DOHH2 (cell line): ENCODE results near the gene FBXO28.

Experiments
- EZH2phosphoT487 ChIP-seq: fragments of 200-600 bp; sonication (generic); IDR thresholded peaks from 2 replicates; pipeline ENCODE4 v1.6.1; 2017; ENCODE audit warnings: borderline replicate concordance, mild to moderate bottlenecking, antibody characterized with exemption, low read length, moderate library complexity, mixed read lengths
- TF ChIP-seq, protein P1 (sequence below): fragments of 200-600 bp; sonication (generic); IDR thresholded peaks from one replicate; pipeline ENCODE4 v1.5.1; 2014; ENCODE audit warnings: antibody characterized with exemption, mild to moderate bottlenecking, low read depth, low read length; ENCODE audit not compliant: poor library complexity, severe bottlenecking

DNA sequence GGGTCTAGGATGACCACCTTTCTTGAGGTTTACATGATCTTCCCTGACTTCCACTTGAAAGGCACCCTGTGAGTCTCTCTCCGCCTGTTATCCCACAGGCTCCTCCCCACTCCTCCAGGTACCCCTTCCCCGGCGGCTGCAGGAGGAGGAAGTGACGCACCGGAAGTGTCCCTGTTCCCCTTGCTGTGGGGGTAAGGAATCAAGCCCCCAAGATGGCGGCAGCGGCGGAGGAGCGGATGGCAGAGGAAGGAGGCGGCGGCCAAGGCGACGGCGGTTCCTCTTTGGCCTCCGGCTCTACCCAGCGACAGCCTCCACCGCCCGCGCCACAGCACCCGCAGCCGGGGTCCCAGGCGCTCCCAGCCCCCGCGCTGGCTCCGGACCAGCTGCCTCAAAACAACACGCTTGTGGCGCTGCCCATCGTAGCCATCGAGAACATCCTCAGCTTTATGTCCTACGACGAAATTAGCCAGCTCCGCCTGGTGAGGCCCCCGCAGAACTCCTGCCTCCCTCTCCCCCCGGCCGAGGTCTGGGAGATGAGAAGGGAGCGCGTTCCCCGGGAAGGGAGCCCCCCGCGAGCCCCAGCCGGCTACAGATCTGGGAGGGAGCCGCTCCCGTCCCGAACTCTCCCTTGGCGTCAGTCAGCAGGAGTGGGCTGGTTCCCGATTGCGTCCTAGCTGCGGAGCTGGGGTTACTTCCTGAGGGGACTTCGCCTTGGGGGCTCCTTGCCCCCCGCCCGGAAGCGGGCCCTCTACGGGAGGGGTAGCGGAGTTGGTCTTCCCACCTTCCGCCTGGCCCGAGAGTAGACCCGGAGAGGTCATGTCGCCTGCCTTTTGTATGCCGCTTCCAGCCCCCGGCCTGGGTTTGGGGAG, at the start of gene FBXO28:
- TF ChIP-seq, protein P1, sequence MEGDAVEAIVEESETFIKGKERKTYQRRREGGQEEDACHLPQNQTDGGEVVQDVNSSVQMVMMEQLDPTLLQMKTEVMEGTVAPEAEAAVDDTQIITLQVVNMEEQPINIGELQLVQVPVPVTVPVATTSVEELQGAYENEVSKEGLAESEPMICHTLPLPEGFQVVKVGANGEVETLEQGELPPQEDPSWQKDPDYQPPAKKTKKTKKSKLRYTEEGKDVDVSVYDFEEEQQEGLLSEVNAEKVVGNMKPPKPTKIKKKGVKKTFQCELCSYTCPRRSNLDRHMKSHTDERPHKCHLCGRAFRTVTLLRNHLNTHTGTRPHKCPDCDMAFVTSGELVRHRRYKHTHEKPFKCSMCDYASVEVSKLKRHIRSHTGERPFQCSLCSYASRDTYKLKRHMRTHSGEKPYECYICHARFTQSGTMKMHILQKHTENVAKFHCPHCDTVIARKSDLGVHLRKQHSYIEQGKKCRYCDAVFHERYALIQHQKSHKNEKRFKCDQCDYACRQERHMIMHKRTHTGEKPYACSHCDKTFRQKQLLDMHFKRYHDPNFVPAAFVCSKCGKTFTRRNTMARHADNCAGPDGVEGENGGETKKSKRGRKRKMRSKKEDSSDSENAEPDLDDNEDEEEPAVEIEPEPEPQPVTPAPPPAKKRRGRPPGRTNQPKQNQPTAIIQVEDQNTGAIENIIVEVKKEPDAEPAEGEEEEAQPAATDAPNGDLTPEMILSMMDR = no peak
- no peak for TF ChIP-seq EZH2phosphoT487
